Fibroblast of lung (primary cell): ENCODE data around the gene TDP1. TPM values are rescaled to one million over a fixed set of nuclear protein-coding genes. Genes with fewer than 3 reads are reported as not detected.

Source experiments
- DNase-seq, 2 donors: peaks; one replicate each; pipeline versions ENCODE4 v3.0.0 to v3.0.0-alpha.2; 2010; ENCODE audit warnings: low read depth in 2 of 2
- H2AFZ ChIP-seq: 2 replicates; pipeline ENCODE4 v1.5.1; 2012; ENCODE audit warnings: low read length, control low read depth, inconsistent platforms
- H3K27ac ChIP-seq: 2 replicates; pipeline ENCODE4 v1.5.1; 2011; ENCODE audit warnings: low read length, control low read depth; ENCODE audit not compliant: insufficient read depth
- H3K27me3 ChIP-seq: 2 replicates; pipeline ENCODE4 v1.5.1; 2011; ENCODE audit warnings: mild to moderate bottlenecking, low read length; ENCODE audit not compliant: control insufficient read depth, insufficient read depth
- H3K36me3 ChIP-seq: 2 replicates; pipeline ENCODE4 v1.5.1; 2011; ENCODE audit warnings: low read length; ENCODE audit not compliant: control insufficient read depth, insufficient read depth
- H3K4me1 ChIP-seq: 2 replicates; pipeline ENCODE4 v1.5.1; 2011; ENCODE audit warnings: low read length; ENCODE audit not compliant: control insufficient read depth, insufficient read depth; ENCODE audit errors: extremely low read depth
- H3K4me2 ChIP-seq: 2 replicates; pipeline ENCODE4 v1.5.1; 2011; ENCODE audit warnings: low read length, control low read depth; ENCODE audit not compliant: insufficient read depth; ENCODE audit errors: extremely low read depth
- H3K4me3 ChIP-seq, 4 experiments: fragments of 200-600 bp in 1 of 4; sonication (generic) in 1 of 4; replicated peaks in 1 of 4; 2 replicates each; pipeline ENCODE4 v1.5.1; 2011 to 2016; ENCODE audit warnings: low read length in 4 of 4, low read depth in 3 of 4, mild to moderate bottlenecking in 3 of 4, control low read depth in 2 of 4, inconsistent platforms in 1 of 4, mixed read lengths in 1 of 4; ENCODE audit not compliant: insufficient read depth in 1 of 4; ENCODE audit errors: control extremely low read depth in 1 of 4
- H3K79me2 ChIP-seq: 2 replicates; pipeline ENCODE4 v1.5.1; 2012; ENCODE audit warnings: mild to moderate bottlenecking, low read length, inconsistent platforms; ENCODE audit not compliant: control insufficient read depth, insufficient read depth
- H3K9ac ChIP-seq: 2 replicates; pipeline ENCODE4 v1.5.1; 2011; ENCODE audit warnings: mild to moderate bottlenecking, low read length, control low read depth; ENCODE audit not compliant: insufficient read depth
- H3K9me3 ChIP-seq: 2 replicates; pipeline ENCODE4 v1.5.1; 2012; ENCODE audit warnings: low read depth, low read length; ENCODE audit not compliant: control insufficient read depth, insufficient read depth
- H4K20me1 ChIP-seq: 2 replicates; pipeline ENCODE4 v1.5.1; 2011; ENCODE audit warnings: low read length; ENCODE audit not compliant: control insufficient read depth, insufficient read depth; ENCODE audit errors: extremely low read depth
- CTCF ChIP-seq, 2 donors: IDR thresholded peaks in 1 of 2; conservative IDR thresholded peaks in 1 of 2; 1 replicate in 1 of 2; 2 replicates in 1 of 2; pipeline ENCODE4 v1.5.1; 2011 to 2012; ENCODE audit warnings: low read length in 2 of 2, control low read depth in 1 of 2, inconsistent platforms in 1 of 2, low read depth in 1 of 2, mild to moderate bottlenecking in 1 of 2
- EZH2 ChIP-seq: IDR thresholded peaks from 2 replicates; pipeline ENCODE4 v1.5.1; 2012; ENCODE audit warnings: low read length, control low read depth, mild to moderate bottlenecking; ENCODE audit errors: missing control alignments
- polyA plus RNA-seq, 2 donors: library from polyadenylated mRNA; depleted of rRNA in 1 of 2; stranded (reverse) in 1 of 2; unstranded in 1 of 2; fragments of >200 nt; gene quantifications; 2 replicates each; pipeline ENCODE4 v1.2.1, GENCODE V29; 2011 to 2012; ENCODE audit warnings: missing spikeins in 1 of 2
- total RNA-seq: library from RNA; depleted of rRNA; stranded (reverse); fragments of >200 nt; gene quantifications from 2 replicates; pipeline ENCODE4 v1.2.1, GENCODE V29; 2014

The TDP1 gene
- total and polyA plus RNA-seq, 2 donors (not counting 1 experiment from before 2014, with no cell fraction given): 11.7 to 13.7 TPM

- Histone ChIP-seq H3K9me3 (no peaks in the 10 kb centered on the region), H3K79me2 (no peaks in the 10 kb centered on the region), H3K4me3 (no peak overlapping the region), H2AFZ (no peak overlapping the region), H3K27ac (no peak overlapping the region), H3K9ac (no peak overlapping the region), H3K36me3 (peaks cover 2% of the 10 kb centered on the region), H3K4me2 (no peak overlapping the region), H3K4me1 (no peaks in the 10 kb centered on the region), H3K27me3 (no peaks in the 10 kb centered on the region), H4K20me1 (no peaks in the 10 kb centered on the region)
- TF ChIP-seq EZH2 (no peak), CTCF (conservative IDR thresholded peaks at IDR 0.05 in 1 of 2, IDR thresholded peaks at IDR 0.05 in 1 of 2; ENCODE audit: low read depth in 1 of 2, low read length in 2 of 2) (no peak)
- no peak for DNase-seq
These were observed 33.1 kb downstream of the TDP1 start for GRCh38 chr14:89988787-89989186.

GRCh38 chr14:89990218-89990617 lies 34.5 kb downstream of the TDP1 start:
- H3K4me1 ChIP-seq: no peaks in the 10 kb centered on the region
- no peaks in the 10 kb centered on the region for H3K79me2 ChIP-seq
- TF ChIP-seq EZH2 (no peak), CTCF (conservative IDR thresholded peaks at IDR 0.05 in 1 of 2, IDR thresholded peaks at IDR 0.05 in 1 of 2; ENCODE audit: low read depth in 1 of 2, low read length in 2 of 2) (no peak)
- H4K20me1 ChIP-seq: no peaks in the 10 kb centered on the region
- DNase-seq: no peak
- H3K27ac ChIP-seq: no peak overlapping the region
- H3K27me3 ChIP-seq: no peaks in the 10 kb centered on the region
- no peak overlapping the region for H3K4me2 ChIP-seq
- no peak overlapping the region for H3K4me3 ChIP-seq
- no peaks in the 10 kb centered on the region for H3K9me3 ChIP-seq
- H2AFZ ChIP-seq: no peak overlapping the region
- H3K36me3 ChIP-seq: peaks cover 4% of the 10 kb centered on the region
- no peak overlapping the region for H3K9ac ChIP-seq

GRCh38 chr14:89990623-89991275 lies 35.0 kb downstream of the TDP1 start:
- Histone ChIP-seq H3K9me3 (no peaks in the 10 kb centered on the region), H3K27ac (no peak overlapping the region), H3K36me3 (peaks cover 4% of the 10 kb centered on the region)

More at GRCh38 chr14:89990623-89991275, 35.0 kb downstream of the TDP1 start:
- Histone ChIP-seq H3K9ac (no peak overlapping the region), H3K4me3 (no peak overlapping the region), H2AFZ (no peak overlapping the region), H3K4me1 (no peaks in the 10 kb centered on the region), H3K79me2 (no peaks in the 10 kb centered on the region), H3K4me2 (no peak overlapping the region), H3K27me3 (no peaks in the 10 kb centered on the region), H4K20me1 (no peaks in the 10 kb centered on the region)
- TF ChIP-seq CTCF (conservative IDR thresholded peaks at IDR 0.05 in 1 of 2, IDR thresholded peaks at IDR 0.05 in 1 of 2; ENCODE audit: low read depth in 1 of 2, low read length in 2 of 2) (no peak), EZH2 (no peak)
- DNase-seq: no peak
